H9 (cell line): ENCODE results near the gene PROM1. TPM values are rescaled to one million over a fixed set of nuclear protein-coding genes. Genes with fewer than 3 reads are reported as not detected.

Source experiments
- DNase-seq: peaks from one replicate; pipeline ENCODE4 v3.0.0-alpha.2; 2017
- H2AFZ ChIP-seq: one replicate; pipeline ENCODE4 v1.6.1; 2013; ENCODE audit warnings: mild to moderate bottlenecking, low read length, control low read depth, moderate library complexity
- H2AK5ac ChIP-seq: 2 replicates; pipeline ENCODE4 v1.6.1; 2013; ENCODE audit warnings: low read length, control low read depth, mixed read lengths; ENCODE audit not compliant: insufficient read length
- H2BK120ac ChIP-seq: one replicate; pipeline ENCODE4 v1.6.1; 2013; ENCODE audit warnings: low read depth, mild to moderate bottlenecking, low read length, control low read depth, inconsistent platforms; ENCODE audit not compliant: poor library complexity, severe bottlenecking
- H2BK12ac ChIP-seq: 2 replicates; pipeline ENCODE4 v1.6.1; 2013; ENCODE audit warnings: low read length, control low read depth, mixed read lengths, low read depth; ENCODE audit not compliant: insufficient read length
- H2BK15ac ChIP-seq: 2 replicates; pipeline ENCODE4 v1.6.1; 2013; ENCODE audit warnings: low read depth, low read length, control low read depth
- H2BK20ac ChIP-seq: one replicate; pipeline ENCODE4 v1.6.1; 2013; ENCODE audit warnings: low read depth, mild to moderate bottlenecking, low read length, control low read depth, inconsistent platforms; ENCODE audit not compliant: poor library complexity, severe bottlenecking
- H2BK5ac ChIP-seq: 2 replicates; pipeline ENCODE4 v1.6.1; 2013; ENCODE audit warnings: low read length, control low read depth, mixed read lengths; ENCODE audit not compliant: insufficient read length
- H3K14ac ChIP-seq: 2 replicates; pipeline ENCODE4 v1.6.1; 2013; ENCODE audit warnings: low read length, control low read depth; ENCODE audit not compliant: insufficient read depth
- H3K18ac ChIP-seq: 2 replicates; pipeline ENCODE4 v1.6.1; 2013; ENCODE audit warnings: low read depth, mild to moderate bottlenecking, mixed read lengths, low read length, control low read depth; ENCODE audit not compliant: insufficient read length
- H3K23ac ChIP-seq: 2 replicates; pipeline ENCODE4 v1.6.1; 2013; ENCODE audit warnings: low read length, control low read depth, mixed read lengths, low read depth; ENCODE audit not compliant: insufficient read length
- H3K23me2 ChIP-seq: 2 replicates; pipeline ENCODE4 v1.6.1; 2013; ENCODE audit warnings: low read depth, mild to moderate bottlenecking, mixed read lengths, low read length, control low read depth; ENCODE audit not compliant: insufficient read length, poor library complexity, severe bottlenecking
- H3K27ac ChIP-seq: 2 replicates; pipeline ENCODE4 v1.5.1; 2013; ENCODE audit warnings: low read length, control low read depth, mixed read lengths, low read depth; ENCODE audit not compliant: insufficient read length
- H3K27me3 ChIP-seq: 2 replicates; pipeline ENCODE4 v1.6.1; 2013; ENCODE audit warnings: low read length, control low read depth, inconsistent platforms; ENCODE audit not compliant: insufficient read depth
- H3K4ac ChIP-seq: 2 replicates; pipeline ENCODE4 v1.6.1; 2013; ENCODE audit warnings: low read depth, mild to moderate bottlenecking, control low read depth, inconsistent platforms, low read length, moderate library complexity
- H3K4me1 ChIP-seq: 2 replicates; pipeline ENCODE4 v1.6.1; 2013; ENCODE audit warnings: low read length, control low read depth, inconsistent platforms; ENCODE audit not compliant: insufficient read depth
- H3K4me2 ChIP-seq: 2 replicates; pipeline ENCODE4 v1.6.1; 2013; ENCODE audit warnings: low read length, control low read depth, mixed read lengths; ENCODE audit not compliant: insufficient read length, insufficient read depth
- H3K56ac ChIP-seq: 2 replicates; pipeline ENCODE4 v1.6.1; 2013; ENCODE audit warnings: low read depth, mild to moderate bottlenecking, mixed read lengths, low read length, control low read depth; ENCODE audit not compliant: insufficient read length
- H3K79me1 ChIP-seq: 2 replicates; pipeline ENCODE4 v1.6.1; 2013; ENCODE audit warnings: low read depth, mild to moderate bottlenecking, moderate library complexity, low read length, control low read depth, inconsistent platforms; ENCODE audit not compliant: insufficient read depth, poor library complexity, severe bottlenecking
- H3K79me2 ChIP-seq: 2 replicates; pipeline ENCODE4 v1.6.1; 2013; ENCODE audit warnings: low read length, control low read depth, inconsistent platforms; ENCODE audit not compliant: insufficient read depth
- H3K9ac ChIP-seq: 2 replicates; pipeline ENCODE4 v1.6.1; 2013; ENCODE audit warnings: low read length, control low read depth, mixed read lengths; ENCODE audit not compliant: insufficient read length; ENCODE audit errors: extremely low read depth
- H3K9me3 ChIP-seq: one replicate; pipeline ENCODE4 v1.6.1; 2013; ENCODE audit warnings: low read depth, low read length, inconsistent platforms; ENCODE audit not compliant: control insufficient read depth
- H3T11ph ChIP-seq: one replicate; pipeline ENCODE4 v1.6.1; 2013; ENCODE audit warnings: mild to moderate bottlenecking, low read length, control low read depth, inconsistent platforms
- H4K20me1 ChIP-seq: one replicate; pipeline ENCODE4 v1.6.1; 2013; ENCODE audit not compliant: control insufficient read depth, insufficient read length, insufficient read depth
- H4K5ac ChIP-seq: 2 replicates; pipeline ENCODE4 v1.6.1; 2013; ENCODE audit warnings: low read depth, mild to moderate bottlenecking, mixed read lengths, low read length, control low read depth; ENCODE audit not compliant: insufficient read length
- H4K8ac ChIP-seq: replicated peaks from 2 replicates; pipeline ENCODE4 v1.6.1; 2013; ENCODE audit warnings: low read length, control low read depth, mixed read lengths, low read depth; ENCODE audit not compliant: insufficient read length
- H4K91ac ChIP-seq: 2 replicates; pipeline ENCODE4 v1.6.1; 2013; ENCODE audit warnings: low read depth, mild to moderate bottlenecking, moderate library complexity, mixed read lengths, low read length, control low read depth; ENCODE audit not compliant: insufficient read length
- H3K27ac Mint-ChIP-seq, 3 experiments: 2 replicates in 2 of 3; 3 replicates in 1 of 3; pipeline ENCODE4 v1.8.0; 2020 to 2021; ENCODE audit warnings: mixed read lengths in 3 of 3, mild to moderate bottlenecking in 1 of 3, moderate library complexity in 1 of 3
- H3K27me3 Mint-ChIP-seq: 2 replicates; pipeline ENCODE4 v1.8.0; 2021; ENCODE audit warnings: low read depth, mild to moderate bottlenecking, moderate library complexity, mixed read lengths
- H3K36me3 Mint-ChIP-seq, 3 experiments: 2 replicates in 2 of 3; 3 replicates in 1 of 3; pipeline ENCODE4 v1.8.0; 2020 to 2021; ENCODE audit warnings: low read depth in 3 of 3, mixed read lengths in 3 of 3; ENCODE audit not compliant: insufficient read depth in 1 of 3
- H3K4me1 Mint-ChIP-seq, 2 experiments: 2 replicates each; pipeline ENCODE4 v1.8.0; 2020; ENCODE audit warnings: mixed read lengths in 2 of 2
- H3K4me3 Mint-ChIP-seq, 2 experiments: 2 replicates in 1 of 2; 3 replicates in 1 of 2; pipeline ENCODE4 v1.8.0; 2020 to 2021; ENCODE audit warnings: mild to moderate bottlenecking in 2 of 2, mixed read lengths in 2 of 2, moderate library complexity in 1 of 2
- H3K9me3 Mint-ChIP-seq, 2 experiments: 2 replicates in 1 of 2; 3 replicates in 1 of 2; pipeline ENCODE4 v1.8.0; 2020; ENCODE audit warnings: mild to moderate bottlenecking in 2 of 2, mixed read lengths in 2 of 2, moderate library complexity in 1 of 2
- WGBS: extraction: QIAGEN DNeasy Blood & Tissue Kit; methylation state at CpG from one replicate; pipeline ENCODE4 v1.1.7; 2013; ENCODE audit warnings: missing lambda C conversion rate, low lambda C conversion rate, mixed read lengths; ENCODE audit not compliant: insufficient read length; ENCODE audit errors: extremely low coverage; 5-methylcytosine and 5-hydroxymethylcytosine counted together
- total RNA-seq: library from RNA; stranded (reverse); gene quantifications from 2 replicates; pipeline ENCODE4 v1.2.1, GENCODE V29; 2021
- TF ChIP-seq, protein P1 (sequence below): fragments of 200-600 bp; sonication (generic); conservative IDR thresholded peaks from 3 replicates; pipeline ENCODE4 v1.8.0; 2021; ENCODE audit warnings: antibody characterized with exemption, mild to moderate bottlenecking

PROM1 gene
- total RNA-seq, 1 experiment from 2014 or later: 98.3 TPM

DNA sequence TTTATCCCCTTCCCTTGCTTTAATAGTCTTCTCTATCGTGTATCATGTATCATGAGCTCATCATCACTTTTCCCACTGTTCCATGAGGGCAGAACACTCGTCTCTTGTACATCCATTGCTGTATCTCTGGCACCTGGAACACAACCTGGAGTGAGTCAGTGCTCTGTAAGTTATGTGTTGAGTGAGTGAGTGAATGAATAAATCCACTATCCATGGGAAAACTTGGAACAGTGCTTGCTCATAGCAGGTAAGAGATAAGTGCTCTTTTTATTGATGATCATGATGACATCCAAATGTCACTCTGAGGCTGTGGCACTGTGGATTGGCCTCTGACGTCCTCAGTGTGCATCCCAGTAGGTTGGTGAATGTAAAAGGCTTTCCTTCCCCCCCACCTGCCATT is 149.6 kb downstream of the PROM1 start:
- H3K27me3 ChIP-seq: no peaks in the 10 kb centered on the region
- H3K9ac ChIP-seq: no peak overlapping the region
- H3K4me3 Mint-ChIP-seq: no peak overlapping the region
- H2AFZ ChIP-seq: no peak overlapping the region
- no peak overlapping the region for H2BK12ac ChIP-seq
- no peak overlapping the region for H3K18ac ChIP-seq
- H3K9me3 Mint-ChIP-seq: no peaks in the 10 kb centered on the region
- H3K23ac ChIP-seq: no peak overlapping the region
- no peaks in the 10 kb centered on the region; the same call in 1 of the 2 replicates for H3K4me1 ChIP-seq
- H4K5ac ChIP-seq: no peak overlapping the region
- H3K23me2 ChIP-seq: no peaks in the 10 kb centered on the region
- H3K4me2 ChIP-seq: no peak overlapping the region
- no peaks in the 10 kb centered on the region for H3K79me2 ChIP-seq
- no peak for DNase-seq
- H3K4me1 Mint-ChIP-seq: peaks cover 7% of the 10 kb centered on the region in 2 experiments
- no peak overlapping the region for H3K14ac ChIP-seq
- no peak overlapping the region for H3K27ac ChIP-seq
- H2BK15ac ChIP-seq: no peak overlapping the region
- no peak overlapping the region for H2BK120ac ChIP-seq
- no peak overlapping the region for H2BK5ac ChIP-seq
- H3K56ac ChIP-seq: no peak overlapping the region
- H4K8ac ChIP-seq: no peak overlapping the region
- H3K36me3 Mint-ChIP-seq: no peaks in the 10 kb centered on the region
- H2BK20ac ChIP-seq: no peak overlapping the region
- WGBS: no CpG with 5 or more reads among the region's 3 CpGs
- H3K27me3 Mint-ChIP-seq: no peaks in the 10 kb centered on the region; the same call in 1 of the 2 replicates
- no peaks in the 10 kb centered on the region for H4K20me1 ChIP-seq
- no peak overlapping the region for H2AK5ac ChIP-seq
- H3T11ph ChIP-seq: no peak overlapping the region
- no peaks in the 10 kb centered on the region for H3K9me3 ChIP-seq
- H3K4ac ChIP-seq: no peak overlapping the region
- TF ChIP-seq, protein P1, sequence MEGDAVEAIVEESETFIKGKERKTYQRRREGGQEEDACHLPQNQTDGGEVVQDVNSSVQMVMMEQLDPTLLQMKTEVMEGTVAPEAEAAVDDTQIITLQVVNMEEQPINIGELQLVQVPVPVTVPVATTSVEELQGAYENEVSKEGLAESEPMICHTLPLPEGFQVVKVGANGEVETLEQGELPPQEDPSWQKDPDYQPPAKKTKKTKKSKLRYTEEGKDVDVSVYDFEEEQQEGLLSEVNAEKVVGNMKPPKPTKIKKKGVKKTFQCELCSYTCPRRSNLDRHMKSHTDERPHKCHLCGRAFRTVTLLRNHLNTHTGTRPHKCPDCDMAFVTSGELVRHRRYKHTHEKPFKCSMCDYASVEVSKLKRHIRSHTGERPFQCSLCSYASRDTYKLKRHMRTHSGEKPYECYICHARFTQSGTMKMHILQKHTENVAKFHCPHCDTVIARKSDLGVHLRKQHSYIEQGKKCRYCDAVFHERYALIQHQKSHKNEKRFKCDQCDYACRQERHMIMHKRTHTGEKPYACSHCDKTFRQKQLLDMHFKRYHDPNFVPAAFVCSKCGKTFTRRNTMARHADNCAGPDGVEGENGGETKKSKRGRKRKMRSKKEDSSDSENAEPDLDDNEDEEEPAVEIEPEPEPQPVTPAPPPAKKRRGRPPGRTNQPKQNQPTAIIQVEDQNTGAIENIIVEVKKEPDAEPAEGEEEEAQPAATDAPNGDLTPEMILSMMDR: no peak
- no peaks in the 10 kb centered on the region for H3K79me1 ChIP-seq
- H4K91ac ChIP-seq: no peak overlapping the region
- no peak overlapping the region for H3K27ac Mint-ChIP-seq
